K562 (cell line): Measurements from ENCODE around the gene FOSL1. TPM values are rescaled to one million over a fixed set of nuclear protein-coding genes. Genes with fewer than 3 reads are reported as not detected.

ENCODE experiments used
- POU5F1 ChIP-seq: fragments of 150-350 bp; IDR thresholded peaks from 2 replicates; pipeline ENCODE4 v1.6.1; 2014; ENCODE audit warnings: borderline replicate concordance, low read length, low read depth, mild to moderate bottlenecking; ENCODE audit not compliant: partially characterized antibody
- SMARCA4 ChIP-seq: fragments of 450-650 bp; IDR thresholded peaks from 2 replicates; pipeline ENCODE4 v1.6.1; 2016
- YBX1 ChIP-seq: fragments of 450-650 bp; IDR thresholded peaks from 2 replicates; pipeline ENCODE4 v1.7.1; 2016; ENCODE audit warnings: mild to moderate bottlenecking
- ZNF707 ChIP-seq: fragments of 250-450 bp; sonication (Bioruptor Pico); conservative IDR thresholded peaks from 2 replicates; pipeline ENCODE4 v1.8.0; 2022; ENCODE audit warnings: inconsistent platforms, mild to moderate bottlenecking, moderate library complexity
- polyA plus RNA-seq, 8 experiments: library from polyadenylated mRNA; depleted of rRNA in 4 of 8; stranded (reverse) in 5 of 8; unstranded in 3 of 8; fragments of >200 nt; fragmentation: Nextera tagmentation in 2 of 8; fragmentation: Illumina TruSeq in 1 of 8; extraction: Ambion mirVana in 2 of 8; extraction: Trizol in 1 of 8; gene quantifications; 2 replicates each; pipeline versions ENCODE4 v1.2.1 to v1.2.3, GENCODE V29; 2011 to 2014; ENCODE audit warnings: inconsistent platforms in 1 of 8, missing spikeins in 1 of 8
- total RNA-seq, 7 experiments: library from RNA; depleted of rRNA in 6 of 7; stranded (reverse); fragments of >200 nt in 6 of 7; fragmentation: Illumina TruSeq in 2 of 7; extraction: Trizol in 2 of 7; gene quantifications; 2 replicates each; pipeline versions ENCODE4 v1.2.1 to v1.2.3, GENCODE V29; 2011 to 2021; ENCODE audit warnings: low replicate concordance in 1 of 7
- TF ChIP-seq, protein P1 (sequence below): fragments of 250-450 bp; sonication (Bioruptor Pico); IDR thresholded peaks from 2 replicates; pipeline ENCODE4 v1.5.0; 2021
- TF ChIP-seq, protein P2 (sequence below), 2 experiments: fragments of 450-650 bp; formaldehyde crosslinking in 1 of 2; IDR thresholded peaks; 2 replicates each; pipeline versions ENCODE4 v1.4.0 to v1.6.1; 2014 to 2020; ENCODE audit warnings: mild to moderate bottlenecking in 2 of 2, borderline replicate concordance in 1 of 2, low read depth in 1 of 2
- TF ChIP-seq, protein P3 (sequence below): sonication (generic); IDR thresholded peaks from 2 replicates; pipeline ENCODE4 v1.6.1; 2016
- TF ChIP-seq, protein P4 (sequence below): IDR thresholded peaks from 2 replicates; pipeline ENCODE4 v1.6.1; 2011; ENCODE audit warnings: borderline replicate concordance, low read depth, mild to moderate bottlenecking, moderate library complexity, low read length; ENCODE audit not compliant: insufficient read depth, poor library complexity, severe bottlenecking
- TF ChIP-seq, protein P5 (sequence below): fragments of 450-650 bp; IDR thresholded peaks from 2 replicates; pipeline ENCODE4 v1.6.1; 2017; ENCODE audit warnings: mild to moderate bottlenecking, moderate library complexity
- TF ChIP-seq, protein P6 (sequence below): sonication (generic); formaldehyde crosslinking; IDR thresholded peaks from 2 replicates; pipeline ENCODE4 v1.8.1; 2023; ENCODE audit warnings: mild to moderate bottlenecking, missing genetic modification reagents, moderate library complexity

The FOSL1 gene
- total and polyA plus RNA-seq, 9 of the 15 experiments (the other 6 are each of a cell fraction or from before 2014, with no cell fraction given): 3.5 to 39.6 (median 10.0) TPM

DNA sequence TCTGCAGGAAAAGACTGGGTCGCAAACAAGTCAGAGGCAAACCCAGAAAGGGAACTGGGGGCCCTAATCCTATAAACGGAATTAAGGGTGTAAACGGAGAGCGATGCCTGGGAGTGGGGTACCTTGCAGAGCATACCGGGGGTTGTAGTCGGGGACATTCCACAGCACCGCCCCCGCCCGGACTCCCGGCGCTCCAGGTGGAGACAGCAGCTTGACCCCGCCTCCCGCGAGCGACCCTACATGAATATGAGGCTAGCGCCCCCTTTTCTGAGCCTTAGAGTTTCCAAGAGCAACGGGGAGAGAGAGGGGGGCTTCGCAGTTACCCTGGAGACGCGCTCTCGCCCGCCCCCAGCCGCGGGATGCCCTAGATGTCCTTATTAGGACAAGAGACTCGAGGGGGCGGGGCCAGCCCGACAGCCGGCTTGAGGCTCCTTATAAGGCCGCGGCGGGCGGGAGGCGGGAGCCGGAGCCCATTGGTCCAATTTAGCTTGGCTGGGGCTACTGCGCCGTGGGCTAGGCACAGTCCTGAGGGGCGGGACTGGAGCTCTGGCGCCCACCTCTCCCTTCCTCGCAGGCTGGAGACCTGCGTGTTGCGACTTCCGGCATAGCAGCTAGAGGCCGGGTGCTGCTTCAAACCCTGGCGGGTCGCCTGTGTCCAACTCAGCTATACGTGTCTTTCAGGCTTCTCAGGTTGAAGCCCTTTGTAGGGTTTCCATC, 40.9 kb downstream of the FOSL1 start (continued):
- no peak for TF ChIP-seq POU5F1
- TF ChIP-seq, protein P1, sequence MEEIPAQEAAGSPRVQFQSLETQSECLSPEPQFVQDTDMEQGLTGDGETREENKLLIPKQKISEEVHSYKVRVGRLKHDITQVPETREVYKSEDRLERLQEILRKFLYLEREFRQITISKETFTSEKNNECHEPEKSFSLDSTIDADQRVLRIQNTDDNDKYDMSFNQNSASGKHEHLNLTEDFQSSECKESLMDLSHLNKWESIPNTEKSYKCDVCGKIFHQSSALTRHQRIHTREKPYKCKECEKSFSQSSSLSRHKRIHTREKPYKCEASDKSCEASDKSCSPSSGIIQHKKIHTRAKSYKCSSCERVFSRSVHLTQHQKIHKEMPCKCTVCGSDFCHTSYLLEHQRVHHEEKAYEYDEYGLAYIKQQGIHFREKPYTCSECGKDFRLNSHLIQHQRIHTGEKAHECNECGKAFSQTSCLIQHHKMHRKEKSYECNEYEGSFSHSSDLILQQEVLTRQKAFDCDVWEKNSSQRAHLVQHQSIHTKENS (CRISPR knock-in tag): no peak
- TF ChIP-seq, protein P2, sequence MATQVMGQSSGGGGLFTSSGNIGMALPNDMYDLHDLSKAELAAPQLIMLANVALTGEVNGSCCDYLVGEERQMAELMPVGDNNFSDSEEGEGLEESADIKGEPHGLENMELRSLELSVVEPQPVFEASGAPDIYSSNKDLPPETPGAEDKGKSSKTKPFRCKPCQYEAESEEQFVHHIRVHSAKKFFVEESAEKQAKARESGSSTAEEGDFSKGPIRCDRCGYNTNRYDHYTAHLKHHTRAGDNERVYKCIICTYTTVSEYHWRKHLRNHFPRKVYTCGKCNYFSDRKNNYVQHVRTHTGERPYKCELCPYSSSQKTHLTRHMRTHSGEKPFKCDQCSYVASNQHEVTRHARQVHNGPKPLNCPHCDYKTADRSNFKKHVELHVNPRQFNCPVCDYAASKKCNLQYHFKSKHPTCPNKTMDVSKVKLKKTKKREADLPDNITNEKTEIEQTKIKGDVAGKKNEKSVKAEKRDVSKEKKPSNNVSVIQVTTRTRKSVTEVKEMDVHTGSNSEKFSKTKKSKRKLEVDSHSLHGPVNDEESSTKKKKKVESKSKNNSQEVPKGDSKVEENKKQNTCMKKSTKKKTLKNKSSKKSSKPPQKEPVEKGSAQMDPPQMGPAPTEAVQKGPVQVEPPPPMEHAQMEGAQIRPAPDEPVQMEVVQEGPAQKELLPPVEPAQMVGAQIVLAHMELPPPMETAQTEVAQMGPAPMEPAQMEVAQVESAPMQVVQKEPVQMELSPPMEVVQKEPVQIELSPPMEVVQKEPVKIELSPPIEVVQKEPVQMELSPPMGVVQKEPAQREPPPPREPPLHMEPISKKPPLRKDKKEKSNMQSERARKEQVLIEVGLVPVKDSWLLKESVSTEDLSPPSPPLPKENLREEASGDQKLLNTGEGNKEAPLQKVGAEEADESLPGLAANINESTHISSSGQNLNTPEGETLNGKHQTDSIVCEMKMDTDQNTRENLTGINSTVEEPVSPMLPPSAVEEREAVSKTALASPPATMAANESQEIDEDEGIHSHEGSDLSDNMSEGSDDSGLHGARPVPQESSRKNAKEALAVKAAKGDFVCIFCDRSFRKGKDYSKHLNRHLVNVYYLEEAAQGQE (IDR thresholded peaks at IDR 0.05; ENCODE audit: borderline replicate concordance): no peak
- TF ChIP-seq, protein P2 (CRISPR knock-in tag; IDR thresholded peaks at IDR 0.05; ENCODE audit: low read depth): no peak; the same call in 1 of the 2 replicates
- no peak for TF ChIP-seq ZNF707 (CRISPR knock-in tag)
- TF ChIP-seq, protein P3, sequence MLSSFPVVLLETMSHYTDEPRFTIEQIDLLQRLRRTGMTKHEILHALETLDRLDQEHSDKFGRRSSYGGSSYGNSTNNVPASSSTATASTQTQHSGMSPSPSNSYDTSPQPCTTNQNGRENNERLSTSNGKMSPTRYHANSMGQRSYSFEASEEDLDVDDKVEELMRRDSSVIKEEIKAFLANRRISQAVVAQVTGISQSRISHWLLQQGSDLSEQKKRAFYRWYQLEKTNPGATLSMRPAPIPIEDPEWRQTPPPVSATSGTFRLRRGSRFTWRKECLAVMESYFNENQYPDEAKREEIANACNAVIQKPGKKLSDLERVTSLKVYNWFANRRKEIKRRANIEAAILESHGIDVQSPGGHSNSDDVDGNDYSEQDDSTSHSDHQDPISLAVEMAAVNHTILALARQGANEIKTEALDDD: no peak
- TF ChIP-seq, protein P4, sequence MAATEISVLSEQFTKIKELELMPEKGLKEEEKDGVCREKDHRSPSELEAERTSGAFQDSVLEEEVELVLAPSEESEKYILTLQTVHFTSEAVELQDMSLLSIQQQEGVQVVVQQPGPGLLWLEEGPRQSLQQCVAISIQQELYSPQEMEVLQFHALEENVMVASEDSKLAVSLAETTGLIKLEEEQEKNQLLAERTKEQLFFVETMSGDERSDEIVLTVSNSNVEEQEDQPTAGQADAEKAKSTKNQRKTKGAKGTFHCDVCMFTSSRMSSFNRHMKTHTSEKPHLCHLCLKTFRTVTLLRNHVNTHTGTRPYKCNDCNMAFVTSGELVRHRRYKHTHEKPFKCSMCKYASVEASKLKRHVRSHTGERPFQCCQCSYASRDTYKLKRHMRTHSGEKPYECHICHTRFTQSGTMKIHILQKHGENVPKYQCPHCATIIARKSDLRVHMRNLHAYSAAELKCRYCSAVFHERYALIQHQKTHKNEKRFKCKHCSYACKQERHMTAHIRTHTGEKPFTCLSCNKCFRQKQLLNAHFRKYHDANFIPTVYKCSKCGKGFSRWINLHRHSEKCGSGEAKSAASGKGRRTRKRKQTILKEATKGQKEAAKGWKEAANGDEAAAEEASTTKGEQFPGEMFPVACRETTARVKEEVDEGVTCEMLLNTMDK: no peak
- TF ChIP-seq, protein P5, sequence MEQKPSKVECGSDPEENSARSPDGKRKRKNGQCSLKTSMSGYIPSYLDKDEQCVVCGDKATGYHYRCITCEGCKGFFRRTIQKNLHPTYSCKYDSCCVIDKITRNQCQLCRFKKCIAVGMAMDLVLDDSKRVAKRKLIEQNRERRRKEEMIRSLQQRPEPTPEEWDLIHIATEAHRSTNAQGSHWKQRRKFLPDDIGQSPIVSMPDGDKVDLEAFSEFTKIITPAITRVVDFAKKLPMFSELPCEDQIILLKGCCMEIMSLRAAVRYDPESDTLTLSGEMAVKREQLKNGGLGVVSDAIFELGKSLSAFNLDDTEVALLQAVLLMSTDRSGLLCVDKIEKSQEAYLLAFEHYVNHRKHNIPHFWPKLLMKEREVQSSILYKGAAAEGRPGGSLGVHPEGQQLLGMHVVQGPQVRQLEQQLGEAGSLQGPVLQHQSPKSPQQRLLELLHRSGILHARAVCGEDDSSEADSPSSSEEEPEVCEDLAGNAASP: no peak
- TF ChIP-seq, protein P6, sequence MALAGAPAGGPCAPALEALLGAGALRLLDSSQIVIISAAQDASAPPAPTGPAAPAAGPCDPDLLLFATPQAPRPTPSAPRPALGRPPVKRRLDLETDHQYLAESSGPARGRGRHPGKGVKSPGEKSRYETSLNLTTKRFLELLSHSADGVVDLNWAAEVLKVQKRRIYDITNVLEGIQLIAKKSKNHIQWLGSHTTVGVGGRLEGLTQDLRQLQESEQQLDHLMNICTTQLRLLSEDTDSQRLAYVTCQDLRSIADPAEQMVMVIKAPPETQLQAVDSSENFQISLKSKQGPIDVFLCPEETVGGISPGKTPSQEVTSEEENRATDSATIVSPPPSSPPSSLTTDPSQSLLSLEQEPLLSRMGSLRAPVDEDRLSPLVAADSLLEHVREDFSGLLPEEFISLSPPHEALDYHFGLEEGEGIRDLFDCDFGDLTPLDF (CRISPR knock-in tag): no peak
- no peak for TF ChIP-seq YBX1
- TF ChIP-seq SMARCA4: no peak
